Prostate gland (tissue), 2 donors: ENCODE data around the gene CSTF2.

Experiments used
- POLR2A ChIP-seq: fragments of 450-650 bp; IDR thresholded peaks from one replicate; pipeline ENCODE4 v1.6.1; 2016; ENCODE audit warnings: antibody characterized with exemption, mild to moderate bottlenecking
- POLR2AphosphoS5 ChIP-seq: sonication (generic); formaldehyde crosslinking; IDR thresholded peaks from one replicate; pipeline ENCODE4 v1.6.1; 2017; ENCODE audit warnings: antibody characterized with exemption
- TF ChIP-seq, protein P1 (sequence below), 4 experiments: fragments of 200-600 bp in 2 of 4; fragments of 450-650 bp in 2 of 4; sonication (generic) in 2 of 4; IDR thresholded peaks; 1 replicate in 3 of 4; 2 replicates in 1 of 4; pipeline ENCODE4 v1.5.1; 2016 to 2019; ENCODE audit warnings: antibody characterized with exemption in 4 of 4, mild to moderate bottlenecking in 2 of 4, moderate library complexity in 2 of 4

GRCh38 chrX:100804780-100805179, 15.4 kb upstream of the CSTF2 start:
- TF ChIP-seq, protein P1, sequence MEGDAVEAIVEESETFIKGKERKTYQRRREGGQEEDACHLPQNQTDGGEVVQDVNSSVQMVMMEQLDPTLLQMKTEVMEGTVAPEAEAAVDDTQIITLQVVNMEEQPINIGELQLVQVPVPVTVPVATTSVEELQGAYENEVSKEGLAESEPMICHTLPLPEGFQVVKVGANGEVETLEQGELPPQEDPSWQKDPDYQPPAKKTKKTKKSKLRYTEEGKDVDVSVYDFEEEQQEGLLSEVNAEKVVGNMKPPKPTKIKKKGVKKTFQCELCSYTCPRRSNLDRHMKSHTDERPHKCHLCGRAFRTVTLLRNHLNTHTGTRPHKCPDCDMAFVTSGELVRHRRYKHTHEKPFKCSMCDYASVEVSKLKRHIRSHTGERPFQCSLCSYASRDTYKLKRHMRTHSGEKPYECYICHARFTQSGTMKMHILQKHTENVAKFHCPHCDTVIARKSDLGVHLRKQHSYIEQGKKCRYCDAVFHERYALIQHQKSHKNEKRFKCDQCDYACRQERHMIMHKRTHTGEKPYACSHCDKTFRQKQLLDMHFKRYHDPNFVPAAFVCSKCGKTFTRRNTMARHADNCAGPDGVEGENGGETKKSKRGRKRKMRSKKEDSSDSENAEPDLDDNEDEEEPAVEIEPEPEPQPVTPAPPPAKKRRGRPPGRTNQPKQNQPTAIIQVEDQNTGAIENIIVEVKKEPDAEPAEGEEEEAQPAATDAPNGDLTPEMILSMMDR (IDR thresholded peaks at IDR 0.05), result no peak
- TF ChIP-seq POLR2A (no peak), POLR2AphosphoS5 (no peak)
